AG09309 (cell line): ENCODE data around the gene PLEKHO2.
"Not testable (repeated sequence)": the region's sequence is repeated elsewhere in the genome, so short reads cannot be mapped to it uniquely, and the experiment has no call there.

Experiments
- DNase-seq: peaks from one replicate; pipeline ENCODE4 v3.0.0-alpha.2; 2010; ENCODE audit warnings: low read depth
- H3K4me3 ChIP-seq: 2 replicates; pipeline ENCODE4 v1.5.1; 2011; ENCODE audit warnings: mild to moderate bottlenecking, low read depth, low read length, moderate library complexity; ENCODE audit not compliant: control insufficient read depth
- CTCF ChIP-seq: IDR thresholded peaks from 2 replicates; pipeline ENCODE4 v1.5.1; 2011; ENCODE audit warnings: mild to moderate bottlenecking, low read depth, low read length, inconsistent platforms; ENCODE audit not compliant: insufficient read depth, control insufficient read depth; ENCODE audit errors: missing control alignments

The PLEKHO2 gene

GRCh38 chr15:64810497-64811326 is 31.0 kb upstream of the PLEKHO2 start:
- no peak overlapping the region for H3K4me3 ChIP-seq

GRCh38 chr15:64813075-64813474 is 28.6 kb upstream of the PLEKHO2 start:
- no peak overlapping the region for H3K4me3 ChIP-seq
- no peak for DNase-seq
- no peak for TF ChIP-seq CTCF

More at GRCh38 chr15:64810497-64811326, 31.0 kb upstream of the PLEKHO2 start:
- no peak for DNase-seq
- TF ChIP-seq CTCF, result no peak

- H3K4me3 ChIP-seq, result not testable (repeated sequence)
Observed at GRCh38 chr15:64814283-64814682, 27.4 kb upstream of the PLEKHO2 start.

GRCh38 chr15:64814965-64815364 is 26.8 kb upstream of the PLEKHO2 start:
- not testable (repeated sequence) for DNase-seq, H3K4me3 ChIP-seq

More at GRCh38 chr15:64814283-64814682, 27.4 kb upstream of the PLEKHO2 start:
- DNase-seq, result not testable (repeated sequence)

DNA sequence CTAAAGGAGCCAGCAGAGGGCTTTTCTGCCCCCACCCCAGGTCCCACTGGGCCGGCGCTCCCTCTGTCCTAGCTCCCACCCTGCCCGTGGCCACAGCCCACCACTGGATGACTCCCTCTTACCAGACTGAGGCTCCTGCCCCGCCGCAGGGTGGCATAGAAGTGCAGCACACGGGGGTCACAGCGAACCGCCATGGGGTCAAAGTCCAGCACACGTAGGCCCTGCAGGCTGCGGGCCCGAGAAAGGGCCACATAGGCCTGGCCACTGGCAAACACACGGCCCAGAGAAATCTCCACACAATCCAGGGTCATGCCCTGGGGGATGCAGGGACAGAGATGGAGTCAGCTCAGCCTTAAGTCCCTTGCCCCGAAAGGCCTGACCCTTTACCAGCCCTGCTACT is 25.3 kb upstream of the PLEKHO2 start:
- DNase-seq, result no peak
- no peak overlapping the region for H3K4me3 ChIP-seq
- no peak for TF ChIP-seq CTCF

- no peak for DNase-seq
- TF ChIP-seq CTCF, result no peak
- peak overlapping the region; percentile 51 for H3K4me3 ChIP-seq
Observed at GRCh38 chr15:64824929-64825430, 16.7 kb upstream of the PLEKHO2 start.

GRCh38 chr15:64825431-64826294 is 16.1 kb upstream of the PLEKHO2 start, which contains the start of gene PIF1:
Gene PIF1 (minus strand): TSS chr15:64825647. CDS start chr15:64824335, 1,312 bp downstream.
- peak within 1 kb of the TSS; percentile 51 for H3K4me3 ChIP-seq
- peak; percentile 96 for DNase-seq
- peak; percentile 19 for TF ChIP-seq CTCF
